ENCODE results near the gene ME3.
A peak's percentile ranks its signal among the peaks of the same experiment; 100 is the strongest.

ME3 gene

GRCh38 chr11:86692746-86693145 is 20.3 kb upstream of the ME3 start:
- no peak for DNase-seq

GRCh38 chr11:86692317-86692716 is 19.9 kb upstream of the ME3 start:
- no peak for DNase-seq

GRCh38 chr11:86688398-86689179 is 16.2 kb upstream of the ME3 start:
- DNase-seq = no peak

- DNase-seq = no peak
These were observed 14.9 kb upstream of the ME3 start for GRCh38 chr11:86687185-86687778.

- no peak for DNase-seq
These were observed 14.1 kb upstream of the ME3 start for GRCh38 chr11:86686531-86686930.

GRCh38 chr11:86681483-86681756 is 9.0 kb upstream of the ME3 start:
- peak in 2 of 56 donors; percentile 8 to 10 for DNase-seq

GRCh38 chr11:86680716-86681482 is 8.5 kb upstream of the ME3 start:
- DNase-seq = no peak

GRCh38 chr11:86678823-86679222 is 6.4 kb upstream of the ME3 start:
- no peak for DNase-seq

GRCh38 chr11:86678296-86678695 is 5.9 kb upstream of the ME3 start:
- no peak for DNase-seq

GRCh38 chr11:86676533-86677154 is 4.2 kb upstream of the ME3 start:
- DNase-seq = no peak

- DNase-seq = no peak
These were observed 3.6 kb upstream of the ME3 start for GRCh38 chr11:86676010-86676409.

GRCh38 chr11:86675017-86675416 is 2.6 kb upstream of the ME3 start:
- no peak for DNase-seq

GRCh38 chr11:86673872-86674750 is 1.7 kb upstream of the ME3 start:
- no peak for DNase-seq

GRCh38 chr11:86673055-86673843 is 833 bp upstream of the ME3 start:
- no peak for DNase-seq

GRCh38 chr11:86671531-86672006 is 847 bp downstream of the ME3 start:
- peak in 36 of 56 donors; percentile 10 to 76 (median 42) for DNase-seq

GRCh38 chr11:86670911-86671310 is 1.5 kb downstream of the ME3 start:
- DNase-seq = no peak

- DNase-seq = no peak
These were observed 2.2 kb downstream of the ME3 start for GRCh38 chr11:86670181-86670580.

GRCh38 chr11:86669424-86669823 is 3.0 kb downstream of the ME3 start:
- no peak for DNase-seq

GRCh38 chr11:86668929-86669328 is 3.5 kb downstream of the ME3 start:
- no peak for DNase-seq

- DNase-seq = no peak
These were observed 6.2 kb downstream of the ME3 start for GRCh38 chr11:86666193-86666592.
